HTERT RPE-1 (cell line): ENCODE measurements around the gene SNAPC2.

ENCODE experiments used
- in situ Hi-C: fragments of 300-500 bp; cut with MboI; formaldehyde crosslinking; loops from 4 replicates; pipeline ENCODE4 v1.14.3; 2020; ENCODE audit warnings: low sequenced_read_pairs

SNAPC2 gene, protein sequence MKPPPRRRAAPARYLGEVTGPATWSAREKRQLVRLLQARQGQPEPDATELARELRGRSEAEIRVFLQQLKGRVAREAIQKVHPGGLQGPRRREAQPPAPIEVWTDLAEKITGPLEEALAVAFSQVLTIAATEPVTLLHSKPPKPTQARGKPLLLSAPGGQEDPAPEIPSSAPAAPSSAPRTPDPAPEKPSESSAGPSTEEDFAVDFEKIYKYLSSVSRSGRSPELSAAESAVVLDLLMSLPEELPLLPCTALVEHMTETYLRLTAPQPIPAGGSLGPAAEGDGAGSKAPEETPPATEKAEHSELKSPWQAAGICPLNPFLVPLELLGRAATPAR

DNA sequence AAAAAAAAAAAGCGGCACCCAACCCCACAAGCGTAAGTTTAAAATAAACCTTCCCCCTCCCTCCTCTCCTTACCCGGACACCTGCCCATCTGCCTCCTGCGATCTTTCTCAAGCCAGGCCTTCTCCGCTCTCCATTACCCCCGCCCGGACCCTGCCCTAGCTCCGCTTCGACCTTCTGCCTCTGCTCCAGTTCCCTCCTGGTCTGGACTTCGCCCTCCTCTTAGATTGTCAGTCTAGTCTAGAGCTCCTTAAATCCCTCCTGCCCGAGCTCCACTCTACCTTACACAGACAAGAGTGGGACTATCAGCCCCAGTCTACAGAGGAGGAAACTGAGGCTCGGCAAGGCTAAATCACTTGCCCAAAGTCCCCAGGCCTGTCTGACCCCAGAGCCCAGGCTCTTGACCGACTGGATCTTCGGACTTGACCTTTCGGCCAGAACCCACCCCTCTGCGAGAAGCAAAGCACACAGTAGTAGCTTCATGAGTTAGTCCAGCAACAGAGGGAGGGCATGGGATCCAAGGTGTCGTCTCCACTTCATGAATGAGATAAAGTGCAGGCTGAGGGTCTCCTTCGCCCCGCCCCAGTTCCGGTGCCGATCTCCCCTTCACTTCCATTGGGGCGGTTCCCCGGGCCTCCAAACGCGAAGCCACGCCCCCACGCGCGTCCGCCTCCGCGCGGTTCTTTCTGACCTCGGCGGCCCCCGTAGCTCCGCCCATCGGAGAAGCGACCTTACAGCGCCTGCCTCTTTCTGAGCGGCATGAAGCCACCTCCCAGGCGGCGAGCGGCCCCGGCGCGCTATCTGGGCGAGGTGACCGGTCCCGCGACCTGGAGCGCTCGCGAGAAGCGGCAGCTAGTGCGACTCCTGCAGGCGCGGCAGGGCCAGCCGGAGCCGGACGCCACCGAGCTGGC is at the start of gene SNAPC2:
TSS of gene SNAPC2 (plus strand) at position 729 of the 909 bp plus-strand sequence. CDS start at position 758, 29 bp downstream.
- in situ Hi-C loops, result no loop called here

DNA sequence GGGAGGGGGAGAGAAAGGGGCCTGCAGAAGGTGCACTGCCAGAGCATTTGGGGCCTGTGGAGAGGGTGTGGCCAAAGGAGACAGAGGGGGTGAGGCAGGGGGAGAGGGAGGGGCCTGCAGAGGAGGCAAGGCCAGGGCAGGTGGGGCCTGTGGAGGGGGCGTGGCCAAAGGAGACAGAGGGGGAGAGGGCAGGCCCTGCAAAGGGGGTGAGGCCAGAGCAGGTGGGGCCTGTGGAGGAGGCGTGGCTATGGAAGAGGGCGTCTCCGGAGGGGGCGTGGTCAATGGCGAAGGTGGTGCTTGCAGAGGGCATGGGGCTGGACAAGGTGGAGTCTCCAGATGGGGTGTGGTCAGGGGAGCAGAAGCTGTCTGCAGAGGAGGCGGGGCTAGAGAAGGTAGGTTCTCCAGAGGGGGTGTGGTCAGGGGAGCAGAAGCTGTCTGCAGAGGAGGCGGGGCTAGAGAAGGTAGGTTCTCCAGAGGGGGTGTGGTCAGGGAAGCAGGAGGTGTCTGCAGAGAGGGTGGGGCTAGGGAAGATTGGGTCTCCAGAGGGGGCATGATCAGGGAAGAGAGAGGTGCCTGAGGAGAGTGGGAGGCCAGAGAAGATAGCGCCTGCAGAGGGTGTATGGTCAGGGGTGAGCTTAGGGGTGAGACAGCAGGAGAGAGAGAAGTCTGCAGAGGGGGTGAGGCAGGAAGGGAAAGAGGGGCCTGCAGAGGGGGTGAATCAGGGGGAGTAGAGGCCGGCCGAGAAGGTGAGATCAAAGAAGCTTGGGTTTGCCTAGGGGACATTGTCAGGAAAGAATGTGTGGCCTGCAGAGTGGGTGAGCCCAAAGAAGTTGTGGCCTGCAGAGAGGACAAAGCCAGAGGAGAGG is 49.3 kb upstream of the SNAPC2 start:
- in situ Hi-C loops, result no loop called here

DNA sequence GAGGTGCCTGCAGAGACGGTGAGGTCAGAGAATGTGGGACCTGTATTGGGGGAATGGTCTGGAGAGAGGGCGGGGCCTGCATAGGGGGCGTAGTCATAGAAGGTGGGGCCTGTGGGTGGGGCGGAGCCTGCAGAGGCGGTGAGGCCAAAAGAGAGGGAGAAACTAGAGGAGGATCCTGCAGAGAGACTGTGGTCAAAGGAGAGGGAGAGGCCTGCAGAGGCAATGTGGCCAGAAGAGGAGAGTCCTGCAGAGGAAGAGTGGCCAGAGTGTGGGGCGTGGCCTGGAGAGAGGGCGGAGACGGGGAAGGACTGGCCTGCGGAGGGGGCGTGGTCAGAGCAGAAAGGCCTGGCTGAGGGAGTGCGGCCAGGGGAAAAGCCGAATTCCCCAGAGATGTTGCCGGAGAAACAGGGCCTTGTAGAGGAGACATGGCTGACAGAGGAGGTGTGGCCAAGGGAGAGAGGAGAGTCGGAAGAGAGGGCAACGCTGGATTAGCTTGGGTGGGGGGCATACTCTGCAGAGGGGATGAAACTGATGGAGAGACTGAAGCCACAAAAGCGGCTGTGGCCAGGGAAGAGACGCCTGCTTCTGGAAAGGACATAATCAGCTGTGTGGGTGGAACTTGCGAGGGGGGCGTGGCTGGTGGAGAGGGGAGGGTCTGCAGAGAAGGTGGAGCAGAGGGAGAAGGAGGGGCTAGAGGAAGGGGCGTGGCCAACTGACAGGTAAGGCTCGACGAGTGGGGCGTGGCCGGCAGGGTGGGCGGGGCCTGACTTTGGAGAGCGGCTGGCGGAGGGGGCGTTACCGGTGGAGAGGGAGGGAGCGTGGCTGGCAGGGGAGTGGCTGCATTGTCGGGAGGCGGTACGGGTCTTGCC is 48.5 kb upstream of the SNAPC2 start:
- in situ Hi-C loops, result no loop called here

DNA sequence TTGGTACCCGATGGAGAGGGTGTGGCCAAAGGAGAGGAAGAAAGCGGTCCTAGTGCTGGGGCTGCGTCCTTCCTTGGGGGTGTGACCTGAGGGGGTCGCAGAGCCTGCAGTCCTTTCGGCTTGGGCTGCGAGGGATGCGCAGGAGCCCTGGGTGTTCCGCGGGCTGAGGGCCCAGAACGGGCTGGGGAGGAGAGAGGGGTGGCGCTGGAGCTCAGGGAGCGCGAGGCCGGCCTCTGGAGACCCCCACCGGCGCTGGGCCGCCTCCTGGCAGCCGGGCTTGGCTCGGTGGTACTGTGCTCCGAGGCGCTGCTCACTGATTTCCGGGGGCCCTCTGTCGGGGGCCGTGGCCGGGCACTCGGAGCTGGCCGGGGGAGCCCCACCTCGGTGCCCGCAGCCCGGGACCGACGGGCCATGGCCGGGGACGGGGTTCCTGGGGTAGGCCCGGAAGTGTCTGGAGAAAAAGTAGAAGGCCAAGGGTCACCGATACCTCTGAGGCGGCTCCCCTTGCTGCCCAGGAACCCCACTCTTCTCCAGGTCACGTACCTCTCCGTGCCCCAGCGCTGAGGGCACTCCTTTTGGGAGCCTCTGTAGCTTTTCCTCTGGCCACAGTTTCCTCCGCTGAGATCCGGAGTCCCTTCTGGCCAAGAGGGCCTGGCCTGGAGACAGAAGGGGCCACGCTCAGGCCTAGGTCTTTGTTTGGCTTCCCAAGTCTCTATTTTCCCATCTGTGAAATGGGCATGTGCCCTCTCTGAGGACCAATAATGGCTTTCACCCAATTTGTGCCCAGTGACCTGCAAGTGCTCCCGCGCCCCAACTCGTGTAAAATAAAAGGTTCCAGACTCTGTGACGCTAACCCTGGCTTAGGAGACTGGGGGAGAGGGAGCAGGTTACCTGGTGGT is 47.6 kb upstream of the SNAPC2 start:
- in situ Hi-C loops, result no loop called here

DNA sequence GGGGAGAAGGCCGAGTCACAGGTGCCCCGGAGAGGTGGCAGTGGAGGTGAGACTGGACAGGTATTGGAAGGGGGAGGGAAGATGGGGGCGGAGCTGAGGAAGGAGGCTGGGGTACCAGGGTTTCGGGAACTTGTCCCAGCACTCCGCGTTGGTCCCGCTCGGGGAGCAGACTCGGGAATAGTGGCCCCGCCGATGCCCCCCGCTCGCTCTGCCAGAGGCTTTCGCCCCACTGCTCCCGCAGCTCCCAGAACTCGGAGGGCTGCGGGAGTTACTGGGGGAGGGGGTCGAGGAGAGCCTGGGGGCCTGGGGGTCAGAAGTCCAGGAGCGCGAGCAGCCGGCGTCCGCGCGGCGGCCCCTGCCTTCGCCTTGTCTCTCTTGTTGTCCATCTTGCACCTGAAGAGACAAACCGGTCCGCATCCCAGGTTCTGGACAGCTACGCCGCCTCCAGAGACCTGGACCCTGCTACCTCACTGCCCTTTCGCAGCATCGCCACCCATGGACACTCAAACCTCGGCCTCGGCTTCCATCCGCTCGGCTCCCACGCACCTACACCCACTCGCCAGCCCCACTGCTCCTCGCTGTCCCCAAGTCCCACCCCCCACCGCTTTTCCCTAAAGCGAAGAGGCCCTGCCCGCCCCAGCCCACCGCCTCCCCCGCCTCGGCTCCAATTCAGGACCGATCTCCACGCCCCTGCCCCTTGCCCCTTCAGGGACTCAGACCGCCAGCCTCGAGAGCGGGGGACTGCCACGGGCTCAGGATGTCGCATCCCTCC is 46.6 kb upstream of the SNAPC2 start:
- in situ Hi-C loops, result no loop called here

DNA sequence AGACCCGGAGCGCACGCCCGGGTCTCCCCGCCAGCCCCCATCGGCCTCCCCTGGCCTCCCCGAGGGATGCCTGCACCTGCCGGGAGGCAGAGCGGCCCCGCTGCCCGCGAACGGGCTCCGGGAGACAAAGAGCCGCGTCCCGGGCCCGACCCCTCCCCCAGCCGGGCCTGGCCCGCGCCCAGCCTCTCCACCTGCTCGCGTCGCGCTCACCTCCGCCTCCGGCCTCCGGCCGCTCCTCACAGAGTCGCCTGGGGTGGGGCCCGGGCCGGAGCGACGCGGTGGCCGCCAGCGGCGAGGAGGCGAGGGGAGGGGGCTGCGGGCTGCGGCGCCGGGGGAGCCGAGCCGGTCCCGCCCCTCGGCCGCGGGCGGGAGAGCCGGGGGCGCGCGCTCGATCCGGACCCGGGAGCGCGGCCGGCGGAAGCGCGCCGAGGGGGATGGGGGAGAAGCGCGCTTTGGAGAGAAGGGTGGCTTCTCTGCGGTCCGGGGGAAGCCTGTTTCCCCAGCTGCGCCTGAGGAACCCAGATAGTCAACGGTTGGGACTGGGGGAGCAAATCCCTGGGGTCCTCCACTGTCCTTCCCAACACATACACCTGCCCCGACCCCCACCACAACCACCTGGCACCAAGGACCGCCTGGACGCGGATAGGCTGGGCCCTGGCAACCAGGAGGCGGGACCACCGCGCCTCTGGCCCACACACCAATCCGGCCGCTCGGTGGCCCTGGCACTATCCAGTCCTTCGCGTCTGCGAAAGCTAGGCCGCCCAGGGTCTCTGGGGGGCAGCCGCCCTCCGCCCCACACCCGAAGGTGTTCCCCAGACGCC is 45.9 kb upstream of the SNAPC2 start, which contains the start of gene PRR36:
TSS of gene PRR36 (minus strand) at position 315 of the 821 bp plus-strand sequence. CDS start 701 bp downstream, outside the sequence.
- in situ Hi-C loops, result no loop called here

DNA sequence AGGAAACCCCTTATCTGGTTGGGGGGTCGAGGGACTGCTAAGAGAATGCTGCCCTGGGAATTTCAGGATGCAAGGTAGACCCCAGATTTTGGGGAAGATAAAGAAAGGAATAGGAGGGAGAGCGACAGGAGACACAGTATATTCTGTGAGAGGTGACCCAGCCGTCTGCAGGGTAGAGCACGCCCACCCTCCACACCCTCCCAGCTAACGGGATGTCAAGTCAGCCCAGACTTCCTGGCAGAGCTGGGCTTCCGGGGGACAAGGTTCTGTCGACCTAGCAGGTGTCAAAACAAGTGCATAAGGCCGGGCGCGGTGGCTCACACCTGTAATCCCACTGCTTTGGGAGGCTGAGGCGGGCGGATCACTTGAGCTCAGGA is 45.3 kb upstream of the SNAPC2 start:
- in situ Hi-C loops, result no loop called here

DNA sequence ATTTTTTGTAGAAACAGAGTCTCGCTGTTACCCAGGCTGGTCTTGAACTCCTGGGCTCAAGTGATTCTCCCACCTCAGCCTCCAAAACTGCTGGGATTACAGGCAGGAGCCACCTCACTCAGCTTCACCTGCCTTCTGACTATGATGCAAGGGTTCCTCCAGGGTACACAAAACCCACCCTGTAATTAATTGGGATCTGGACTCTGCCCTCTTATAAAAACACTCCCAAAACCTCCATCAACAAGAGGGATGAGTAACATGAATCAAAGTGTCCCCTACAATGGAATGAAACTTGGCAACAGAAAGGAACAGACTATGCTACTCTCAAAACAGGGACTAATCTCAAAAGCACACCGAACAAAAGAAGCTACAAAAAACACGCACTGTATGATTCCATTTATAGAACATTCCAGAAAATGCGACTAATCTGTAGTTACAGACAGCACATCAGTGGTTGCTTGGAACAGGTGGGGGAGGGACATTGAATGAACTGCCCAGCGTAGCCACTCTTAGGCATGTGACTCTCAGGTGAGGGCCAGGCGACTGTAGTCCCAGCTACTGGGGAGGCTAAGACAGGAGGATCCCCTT is 42.8 kb upstream of the SNAPC2 start:
- in situ Hi-C loops, result no loop called here

DNA sequence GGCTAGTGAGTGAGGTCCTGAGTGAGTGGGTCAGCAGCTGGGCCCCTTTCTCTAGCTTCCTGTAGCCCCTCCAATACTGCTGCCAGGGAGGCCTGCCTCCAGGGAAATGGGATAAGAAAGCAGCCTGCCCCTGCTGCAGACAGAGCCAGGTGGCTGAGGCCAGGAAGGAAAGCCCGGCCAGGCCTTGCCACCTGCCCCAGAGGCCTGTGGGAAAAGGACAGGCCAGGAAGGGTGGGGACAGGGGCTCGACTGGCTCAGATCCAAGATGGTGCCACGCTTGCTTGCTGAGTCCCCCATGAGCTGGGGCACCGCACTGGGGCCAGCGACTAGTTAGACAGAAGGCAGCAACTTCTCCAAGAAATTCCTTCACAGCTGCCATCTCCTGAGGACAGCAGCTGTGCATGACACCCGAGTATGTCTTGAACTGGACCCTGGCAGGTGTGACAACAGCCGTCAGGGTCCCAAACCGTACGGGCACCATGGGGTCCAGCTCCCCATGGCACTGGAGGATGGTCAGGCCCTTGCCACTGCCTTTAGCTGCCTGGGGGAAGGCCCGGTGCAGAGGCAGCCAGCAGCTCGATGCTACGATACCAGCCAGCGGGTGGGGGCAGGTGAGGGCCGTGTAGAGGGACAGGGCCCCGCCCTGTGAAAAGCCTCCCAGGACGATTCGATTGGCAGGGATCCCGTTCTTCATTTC is 40.9 kb upstream of the SNAPC2 start:
- in situ Hi-C loops, result no loop called here

DNA sequence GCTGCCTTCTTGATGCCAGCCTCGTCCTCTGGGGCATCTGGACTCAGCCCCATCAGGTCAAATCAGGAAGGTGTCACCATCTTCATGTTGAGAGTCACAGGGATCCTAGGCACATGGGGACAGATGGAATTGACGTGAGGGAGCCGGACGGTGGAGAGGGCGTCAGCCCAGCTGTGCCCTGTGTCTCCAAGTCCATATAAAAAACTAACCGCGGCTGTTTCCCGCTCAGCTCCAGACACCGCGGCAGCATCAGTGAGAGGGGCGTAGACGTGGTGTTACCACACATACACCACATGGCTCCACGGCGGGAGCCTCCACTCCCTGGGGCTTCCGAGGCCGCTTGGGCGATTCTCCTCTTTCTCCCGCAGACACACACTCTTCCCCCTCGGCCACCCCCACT is 40.3 kb upstream of the SNAPC2 start:
- in situ Hi-C loops, result no loop called here

DNA sequence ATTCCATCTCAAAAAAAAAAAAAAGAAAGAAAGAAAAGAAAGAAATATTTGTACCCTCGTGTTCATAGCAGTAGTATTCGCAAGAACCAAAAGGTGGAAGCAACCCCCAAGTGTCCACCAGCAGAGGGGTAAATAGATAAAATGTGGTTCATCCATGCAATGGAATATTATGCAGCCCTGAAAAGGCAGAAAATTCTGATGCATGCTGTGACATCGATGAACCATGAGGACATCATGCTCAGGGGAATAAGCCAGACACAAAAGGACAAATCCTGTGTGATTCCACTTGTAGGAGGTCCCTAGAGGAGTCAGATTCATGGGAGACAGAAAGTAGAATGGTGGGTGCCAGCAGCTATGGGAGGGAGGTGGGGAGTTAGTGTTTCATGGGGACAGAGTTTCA is 38.2 kb upstream of the SNAPC2 start:
- in situ Hi-C loops, result no loop called here

DNA sequence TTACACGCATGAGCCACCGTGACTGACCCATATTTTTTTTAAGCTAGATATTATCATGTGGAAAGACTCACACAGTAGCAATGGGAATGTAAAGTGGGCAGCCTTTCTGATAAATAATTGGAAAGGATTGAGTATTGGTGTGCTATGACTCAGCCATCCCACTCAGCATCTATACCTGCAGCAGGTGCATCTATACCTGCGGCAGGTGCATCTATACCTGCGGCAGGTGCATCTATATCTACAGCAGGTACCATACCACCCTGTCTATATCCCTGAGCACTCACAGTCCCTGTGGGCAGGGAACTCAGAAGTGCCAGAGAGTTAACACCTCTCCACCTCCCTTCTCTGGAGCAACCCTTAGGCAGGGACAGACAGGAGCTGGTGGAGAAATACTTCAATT is 37.0 kb upstream of the SNAPC2 start:
- in situ Hi-C loops, result no loop called here

DNA sequence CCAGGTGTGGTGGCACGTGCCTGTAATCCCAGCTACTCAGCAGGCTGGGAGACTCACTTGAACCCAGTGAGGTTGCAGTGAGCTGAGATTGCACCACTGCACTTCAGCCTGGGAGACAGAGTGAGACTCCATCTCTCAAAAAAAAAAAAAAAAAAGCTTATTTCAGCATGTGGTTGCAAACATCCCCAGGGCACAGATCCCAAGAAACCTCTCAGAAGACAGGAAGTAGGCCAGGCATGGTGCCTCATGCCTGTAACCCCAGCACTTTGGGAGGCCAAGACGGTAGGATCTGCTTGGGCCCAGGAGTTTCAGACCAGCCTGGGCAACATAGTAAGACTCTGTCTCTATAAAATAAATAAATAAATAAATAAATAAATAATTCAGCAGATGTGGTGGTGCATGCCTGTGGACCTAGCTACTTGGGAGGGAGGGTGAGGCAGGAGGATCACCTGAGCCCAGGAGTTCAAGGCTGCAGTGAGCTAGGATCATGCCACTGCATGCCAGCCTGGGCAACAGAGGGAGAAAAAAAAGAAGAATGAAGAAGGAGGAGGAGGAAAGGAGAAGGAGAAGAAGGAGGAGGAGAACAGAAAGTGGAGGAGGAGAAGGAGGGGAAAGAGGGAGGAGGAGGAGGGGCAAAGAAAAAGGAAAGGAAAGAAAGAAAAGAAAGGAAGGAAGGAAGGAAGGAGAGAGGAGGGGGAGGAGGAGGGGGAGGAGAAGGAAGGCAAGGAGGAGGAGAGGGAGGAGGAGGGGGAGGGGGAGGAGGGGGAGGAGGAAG is 36.2 kb upstream of the SNAPC2 start:
- in situ Hi-C loops, result no loop called here

DNA sequence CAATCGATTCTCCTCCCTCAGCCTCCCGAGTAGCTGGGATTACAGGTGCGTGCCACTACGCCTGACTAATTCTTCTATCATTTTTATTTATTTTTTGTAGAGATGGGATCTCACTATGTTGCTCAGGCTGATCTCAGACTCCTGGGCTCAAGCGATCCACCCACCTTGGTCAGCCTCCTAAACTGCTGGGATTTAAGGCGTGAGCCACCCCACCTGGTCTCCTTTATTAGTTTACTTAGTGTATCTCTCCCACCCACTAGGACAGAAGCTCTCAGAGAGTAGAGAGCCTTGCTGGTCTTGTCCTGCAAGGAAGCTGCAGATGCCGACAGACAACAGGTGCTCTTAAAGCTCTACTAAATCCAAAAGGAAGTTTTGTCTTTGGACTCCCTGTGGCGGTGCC is 34.3 kb upstream of the SNAPC2 start:
- in situ Hi-C loops, result no loop called here

DNA sequence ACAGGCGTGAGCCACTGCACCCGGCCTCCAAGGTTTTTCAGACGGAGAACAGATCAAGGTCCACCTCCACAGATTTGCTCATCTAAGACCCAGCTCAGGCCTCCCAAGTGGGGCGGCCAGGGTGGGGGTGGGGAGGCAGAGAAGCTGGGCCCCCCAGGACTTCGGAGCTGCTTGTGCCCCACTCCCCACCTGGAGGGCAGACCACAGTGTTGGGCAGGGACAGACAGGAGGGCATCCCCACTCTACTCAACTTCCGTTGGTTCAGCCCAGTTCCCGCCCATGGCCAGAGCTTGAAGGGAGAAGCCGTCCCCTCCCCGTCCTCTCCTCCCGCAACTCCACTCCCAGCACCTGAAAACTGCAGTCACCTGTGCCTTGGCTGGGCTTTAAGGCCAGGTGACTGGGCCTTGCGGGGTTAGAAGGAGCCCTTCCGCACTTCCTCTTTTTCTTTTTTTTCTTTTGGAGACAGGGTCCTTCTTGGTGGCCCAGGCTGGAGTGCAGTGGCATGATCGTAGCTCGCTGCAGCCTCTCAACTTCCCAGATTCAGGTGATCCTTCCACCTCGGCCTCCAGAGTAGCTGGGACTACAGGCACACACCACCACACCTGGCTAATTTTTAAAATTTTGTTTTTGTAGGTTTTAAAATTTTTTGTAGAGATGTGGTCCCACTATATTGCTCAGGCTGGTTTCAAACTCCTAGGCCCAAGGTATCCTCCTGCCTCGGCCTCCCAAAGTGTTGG is 32.6 kb upstream of the SNAPC2 start:
- in situ Hi-C loops, result no loop called here
